VCaP (cell line): ENCODE results near the gene EPHB1.

Experiments used
- H3K27ac ChIP-seq: fragments of 450-650 bp; 2 replicates; pipeline ENCODE4 v1.5.1; 2017
- CTCF ChIP-seq: fragments of 450-650 bp; conservative IDR thresholded peaks from 2 replicates; pipeline ENCODE4 v1.5.1; 2017; ENCODE audit warnings: mild to moderate bottlenecking, moderate library complexity

Gene EPHB1

DNA sequence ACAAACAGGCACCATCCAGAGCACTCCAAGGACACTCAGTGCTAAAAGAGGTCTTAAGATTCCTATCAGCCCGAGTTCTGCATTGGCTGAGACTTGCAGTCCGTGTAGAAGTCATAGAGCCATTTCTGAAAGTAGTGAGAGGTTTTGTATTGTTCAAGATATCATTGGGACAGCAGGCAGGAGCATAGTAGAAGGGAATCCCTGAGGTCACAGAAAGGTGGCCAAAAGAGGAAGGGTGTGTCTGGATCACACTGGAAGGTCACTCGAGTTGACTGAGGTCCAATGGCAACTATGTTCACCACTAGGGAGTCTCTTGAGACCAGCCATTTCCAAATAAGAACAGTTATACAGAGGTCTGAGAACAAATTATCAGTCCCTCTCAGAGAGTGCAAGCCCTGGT is 468.3 kb downstream of the EPHB1 start:
- no peak for TF ChIP-seq CTCF
- H3K27ac ChIP-seq: no peak overlapping the region

DNA sequence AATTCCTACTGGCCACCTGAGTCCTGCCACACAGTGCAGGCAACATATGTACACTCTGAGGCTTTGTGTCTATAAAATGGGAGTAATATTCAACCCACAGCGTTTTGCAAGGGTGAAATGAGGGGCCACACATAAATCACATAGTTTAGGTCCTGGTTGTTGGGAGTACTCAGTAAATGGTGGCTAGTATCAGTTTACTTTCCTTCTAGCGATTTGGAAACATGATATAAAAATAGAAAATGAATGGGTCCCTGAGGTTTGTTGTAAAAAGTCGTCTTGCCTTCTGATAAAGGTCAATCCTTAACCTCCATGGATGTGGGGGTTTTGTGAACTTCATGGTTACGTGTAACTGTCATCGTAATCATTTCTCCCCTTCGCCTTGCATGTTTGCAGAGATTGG is 472.4 kb downstream of the EPHB1 start:
- H3K27ac ChIP-seq: no peak overlapping the region

GRCh38 chr3:135268941-135269532 is 474.0 kb downstream of the EPHB1 start:
- no peak for TF ChIP-seq CTCF
- H3K27ac ChIP-seq: no peak overlapping the region

More for the DNA sequence above, 472.4 kb downstream of the EPHB1 start:
- no peak for TF ChIP-seq CTCF

DNA sequence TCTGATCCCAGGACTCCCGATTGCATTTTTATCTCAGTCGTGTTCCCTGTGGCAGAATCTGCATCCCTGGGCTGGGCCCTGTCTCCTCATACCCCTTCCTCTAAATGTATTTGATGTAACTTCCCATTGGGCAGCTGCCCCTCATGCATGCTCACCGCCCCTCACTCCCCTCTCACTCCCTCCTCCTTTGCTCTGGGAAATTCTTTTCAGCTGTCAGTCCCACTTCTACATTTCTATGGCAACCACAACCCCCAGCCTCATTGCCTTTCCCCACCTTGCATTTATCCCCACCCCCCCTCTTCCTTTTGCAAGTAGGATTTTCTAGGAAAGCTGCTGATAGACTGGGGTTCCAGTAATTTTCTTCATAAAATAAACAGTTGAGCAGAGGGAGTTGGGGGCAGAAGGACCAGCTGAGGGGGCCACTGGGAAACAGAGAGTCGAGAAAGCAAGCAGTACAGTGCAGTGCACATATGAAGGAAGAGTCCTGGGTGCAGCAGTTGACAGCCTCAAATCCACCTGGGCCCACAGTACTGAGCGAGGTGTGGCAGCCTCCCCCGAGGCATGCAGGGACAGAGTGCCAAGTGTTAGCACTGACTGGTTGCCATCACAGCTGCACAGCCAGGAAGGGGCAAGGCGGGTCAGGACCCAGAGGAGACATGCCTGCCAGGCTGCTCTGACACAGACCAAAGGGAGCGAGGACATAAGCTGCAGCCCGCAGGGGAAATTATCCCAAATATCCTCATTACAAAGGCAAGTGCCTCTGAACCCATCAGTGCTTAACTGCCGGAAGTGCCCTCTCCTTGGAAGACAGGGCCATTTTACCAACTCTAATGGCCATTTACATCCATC is 476.3 kb downstream of the EPHB1 start:
- no peak for TF ChIP-seq CTCF
- no peak overlapping the region for H3K27ac ChIP-seq

GRCh38 chr3:135272026-135272669 is 477.1 kb downstream of the EPHB1 start:
- no peak for TF ChIP-seq CTCF
- H3K27ac ChIP-seq: no peak overlapping the region

DNA sequence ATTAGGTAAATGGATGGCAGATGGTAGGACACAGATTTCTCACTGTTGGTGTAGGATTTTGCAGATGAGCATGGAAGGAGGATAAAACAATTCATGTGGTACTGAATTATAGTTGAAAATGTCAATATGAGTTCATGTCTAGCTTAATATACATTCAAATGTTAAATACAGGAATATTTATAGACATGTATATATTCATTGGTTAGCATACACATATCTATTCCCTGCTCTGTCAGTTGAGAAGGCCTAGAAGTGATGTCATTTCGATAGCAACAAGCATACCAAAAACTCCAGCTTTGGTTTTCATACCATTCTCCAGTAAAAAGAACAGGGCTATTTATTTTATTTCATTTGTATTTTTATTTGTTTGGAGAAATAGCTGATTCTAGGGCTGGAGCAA is 497.1 kb downstream of the EPHB1 start:
- no peak for TF ChIP-seq CTCF
- no peak overlapping the region for H3K27ac ChIP-seq

- no peak for TF ChIP-seq CTCF
Observed at GRCh38 chr3:135301670-135302069, 506.6 kb downstream of the EPHB1 start.

More at GRCh38 chr3:135301670-135302069, 506.6 kb downstream of the EPHB1 start:
- H3K27ac ChIP-seq: no peak overlapping the region
